SH-SY5Y (cell line): ENCODE results near the gene KCNQ4.

Experiments used
- GATA2 ChIP-seq: IDR thresholded peaks from 2 replicates; pipeline ENCODE4 v1.6.1; 2011; ENCODE audit warnings: mild to moderate bottlenecking, low read depth, low read length
- GATA3 ChIP-seq: IDR thresholded peaks from 2 replicates; pipeline ENCODE4 v1.6.1; 2011; ENCODE audit warnings: low read depth, mild to moderate bottlenecking, low read length, moderate library complexity

- TF ChIP-seq GATA2 (no peak), GATA3 (no peak)
Observed at GRCh38 chr1:40794048-40794447, 10.5 kb downstream of the KCNQ4 start.
